MCF 10A (cell line): Measurements from ENCODE around the gene ATG7. TPM values are rescaled to one million over a fixed set of nuclear protein-coding genes. Genes with fewer than 3 reads are reported as not detected.
A peak's percentile ranks its signal among the peaks of the same experiment; 100 is the strongest.

Source experiments
- BruUV-seq: library from RNA; stranded (reverse); fragments of 400-500 nt; replicated peaks from 2 replicates; lab custom pipeline; 2021; lab: Mats Ljungman, UMichigan
- CTCF ChIA-PET: fragments of 300-600 bp; sonication (Branson Sonifier 250); formaldehyde crosslinking; extraction: SDS; loops from one replicate; lab custom pipeline; 2021; ENCODE audit warnings: antibody characterized with exemption, inconsistent platforms; lab: Yijun Ruan, JAX
- POLR2A ChIA-PET: fragments of 300-600, 350-650 bp; sonication (Branson Sonifier 250); formaldehyde crosslinking; extraction: SDS; loops from one replicate; lab custom pipeline; 2020; ENCODE audit warnings: antibody characterized with exemption, inconsistent platforms; lab: Yijun Ruan, JAX
- DNase-seq: peaks from one replicate; pipeline ENCODE4 v3.0.0-alpha.2; 2018; ENCODE audit not compliant: unreplicated experiment
- H3K27ac Mint-ChIP-seq: one replicate; pipeline ENCODE4 v1.8.0; 2022; ENCODE audit warnings: mild to moderate bottlenecking, low read depth, mixed read lengths; ENCODE audit not compliant: unreplicated experiment
- H3K27me3 Mint-ChIP-seq: one replicate; pipeline ENCODE4 v1.8.0; 2022; ENCODE audit warnings: mixed read lengths; ENCODE audit not compliant: insufficient read depth, unreplicated experiment
- H3K36me3 Mint-ChIP-seq: one replicate; pipeline ENCODE4 v1.8.0; 2022; ENCODE audit warnings: mild to moderate bottlenecking, moderate library complexity, mixed read lengths; ENCODE audit not compliant: insufficient read depth, unreplicated experiment
- H3K4me1 Mint-ChIP-seq: one replicate; pipeline ENCODE4 v1.8.0; 2022; ENCODE audit warnings: mixed read lengths; ENCODE audit not compliant: insufficient read depth, unreplicated experiment
- H3K4me3 Mint-ChIP-seq: one replicate; pipeline ENCODE4 v1.8.0; 2022; ENCODE audit warnings: mild to moderate bottlenecking, moderate library complexity, mixed read lengths; ENCODE audit not compliant: unreplicated experiment
- H3K9me3 Mint-ChIP-seq: one replicate; pipeline ENCODE4 v1.8.0; 2022; ENCODE audit warnings: mixed read lengths; ENCODE audit not compliant: unreplicated experiment
- CTCF ChIP-seq: fragments of 200-600 bp; IDR thresholded peaks from one replicate; pipeline ENCODE4 v1.8.0; 2022; ENCODE audit warnings: antibody characterized with exemption, mild to moderate bottlenecking; ENCODE audit not compliant: unreplicated experiment
- intact Hi-C: fragments of 100-400 bp; cut with micrococcal nuclease; formaldehyde crosslinking; loops from 2 replicates; pipeline ENCODE4 v1.14.1; 2022
- total RNA-seq: library from RNA; stranded (reverse); gene quantifications from 2 replicates; pipeline ENCODE4 v1.2.3, GENCODE V29; 2022

The ATG7 gene
- total RNA-seq, 1 experiment from 2014 or later: 54.0 TPM

- no peaks in the 10 kb centered on the region for H3K27me3 Mint-ChIP-seq
- no peak for TF ChIP-seq CTCF
- H3K27ac Mint-ChIP-seq: peak overlapping the region; percentile 53
- no peak for DNase-seq
- ChIA-PET CTCF (interaction anchor here (2.2 kb wide), 1 partner anchor 247 kb away, joined by 6 read pairs; no protein-coding TSS in a partner anchor), POLR2A (no interaction called here)
- H3K9me3 Mint-ChIP-seq: no peaks in the 10 kb centered on the region
- H3K4me1 Mint-ChIP-seq: peaks cover 8% of the 10 kb centered on the region
- BruUV-seq: no TSS peak
- intact Hi-C loops: no loop called here
- no peak overlapping the region for H3K4me3 Mint-ChIP-seq
- H3K36me3 Mint-ChIP-seq: peaks cover 56% of the 10 kb centered on the region
These were observed 35.7 kb downstream of the ATG7 start for GRCh38 chr3:11307830-11308432.

GRCh38 chr3:11310258-11310657, 38.1 kb downstream of the ATG7 start:
- BruUV-seq: no TSS peak
- H3K36me3 Mint-ChIP-seq: peaks cover 62% of the 10 kb centered on the region
- H3K4me3 Mint-ChIP-seq: no peak overlapping the region
- intact Hi-C loops: no loop called here
- CTCF ChIA-PET: interaction anchor here (0.7 to 1.7 kb wide), 2 partner anchors 24 to 75 kb away, joined by 4 to 7 read pairs; no protein-coding TSS in a partner anchor
- no peaks in the 10 kb centered on the region for H3K9me3 Mint-ChIP-seq
- no peak for TF ChIP-seq CTCF
- peaks cover 4% of the 10 kb centered on the region for H3K4me1 Mint-ChIP-seq
- H3K27ac Mint-ChIP-seq: no peak overlapping the region
- H3K27me3 Mint-ChIP-seq: no peaks in the 10 kb centered on the region
- POLR2A ChIA-PET: interaction anchor here (0.7 kb wide), 1 partner anchor 21 kb away, joined by 4 read pairs; no protein-coding TSS in a partner anchor
- no peak for DNase-seq

- no TSS peak for BruUV-seq
- peaks cover 76% of the 10 kb centered on the region for H3K36me3 Mint-ChIP-seq
- no peaks in the 10 kb centered on the region for H3K9me3 Mint-ChIP-seq
- no peaks in the 10 kb centered on the region for H3K4me1 Mint-ChIP-seq
- no peak for DNase-seq
- H3K4me3 Mint-ChIP-seq: no peak overlapping the region
- CTCF ChIA-PET: interaction anchor here (0.6 to 1.6 kb wide), 5 partner anchors 73 to 969 kb away, joined by 3 to 7 read pairs (median 3); no protein-coding TSS in a partner anchor
- intact Hi-C loops: no loop called here
- POLR2A ChIA-PET: interaction anchor here (0.9 kb wide), 1 partner anchor 12 kb away, joined by 3 read pairs; no protein-coding TSS in a partner anchor
- H3K27me3 Mint-ChIP-seq: no peaks in the 10 kb centered on the region
- no peak for TF ChIP-seq CTCF
- H3K27ac Mint-ChIP-seq: no peak overlapping the region
These were observed 40.0 kb downstream of the ATG7 start for GRCh38 chr3:11312166-11312565.

GRCh38 chr3:11317300-11317699, 45.1 kb downstream of the ATG7 start:
- POLR2A ChIA-PET: interaction anchor here (0.6 to 0.8 kb wide), 2 partner anchors 21 to 45 kb away, joined by 3 to 4 read pairs; partner anchors contain the start of gene ATG7
- TF ChIP-seq CTCF: no peak
- Mint-ChIP-seq H3K9me3 (no peaks in the 10 kb centered on the region), H3K27me3 (no peaks in the 10 kb centered on the region), H3K4me1 (no peaks in the 10 kb centered on the region), H3K36me3 (peaks cover 61% of the 10 kb centered on the region), H3K4me3 (no peak overlapping the region), H3K27ac (no peak overlapping the region)
- CTCF ChIA-PET: interaction anchor here (0.7 kb wide), 1 partner anchor 257 kb away, joined by 4 read pairs; no protein-coding TSS in a partner anchor
- no peak for DNase-seq
- intact Hi-C loops: no loop called here
- no TSS peak for BruUV-seq
